Activated CD8-positive, alpha-beta memory T cell treated with anti-CD3 and anti-CD28 coated beads, Interleukin-2, amount 50 U/mL, for 24 hours (primary cell): ENCODE results near the gene WASF1.
"Not testable (repeated sequence)": the region's sequence is repeated elsewhere in the genome, so short reads cannot be mapped to it uniquely, and the experiment has no call there.

Experiments used
- DNase-seq: peaks from one replicate; pipeline ENCODE4 v3.0.0-alpha.2; 2020; ENCODE audit errors: extremely low read depth

WASF1 gene

DNA sequence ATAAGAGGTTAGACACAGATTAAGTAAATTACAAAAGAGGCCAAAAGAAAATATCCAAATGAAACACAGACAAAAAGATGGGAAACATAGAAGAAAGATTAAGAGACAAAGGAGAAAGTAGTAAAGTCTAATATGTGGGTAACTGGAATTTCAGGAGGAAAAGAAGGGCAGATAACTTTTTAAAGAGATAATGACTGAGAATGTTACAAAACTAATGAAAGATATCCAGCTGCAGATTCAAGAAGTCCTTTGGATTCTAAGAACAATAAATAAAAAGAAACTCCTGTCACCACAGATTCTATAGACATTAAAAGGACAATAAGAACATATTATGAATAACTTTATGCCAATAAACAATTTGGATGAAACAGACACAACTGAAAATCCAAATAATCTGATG lies 90.1 kb downstream of the WASF1 start:
- no peak for DNase-seq

DNA sequence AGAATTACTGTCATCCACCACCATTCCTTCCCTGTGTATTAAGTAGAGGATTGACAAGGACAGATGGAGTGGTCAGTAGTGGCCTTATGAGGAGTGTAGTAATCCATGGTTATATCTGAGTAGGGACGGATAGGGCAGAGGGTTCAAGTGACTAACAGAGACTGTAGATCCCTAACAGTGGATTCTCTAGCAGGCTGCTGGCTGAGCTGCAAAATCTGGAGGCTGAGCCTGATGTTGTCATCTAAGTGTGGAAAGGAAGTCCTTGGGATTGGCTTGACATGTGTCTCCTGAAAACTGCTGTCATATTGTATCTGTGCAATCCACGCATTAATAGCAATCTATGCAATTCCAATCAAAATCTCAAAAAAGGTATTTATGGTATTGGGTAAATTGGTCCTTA lies 94.2 kb downstream of the WASF1 start:
- DNase-seq: no peak

DNA sequence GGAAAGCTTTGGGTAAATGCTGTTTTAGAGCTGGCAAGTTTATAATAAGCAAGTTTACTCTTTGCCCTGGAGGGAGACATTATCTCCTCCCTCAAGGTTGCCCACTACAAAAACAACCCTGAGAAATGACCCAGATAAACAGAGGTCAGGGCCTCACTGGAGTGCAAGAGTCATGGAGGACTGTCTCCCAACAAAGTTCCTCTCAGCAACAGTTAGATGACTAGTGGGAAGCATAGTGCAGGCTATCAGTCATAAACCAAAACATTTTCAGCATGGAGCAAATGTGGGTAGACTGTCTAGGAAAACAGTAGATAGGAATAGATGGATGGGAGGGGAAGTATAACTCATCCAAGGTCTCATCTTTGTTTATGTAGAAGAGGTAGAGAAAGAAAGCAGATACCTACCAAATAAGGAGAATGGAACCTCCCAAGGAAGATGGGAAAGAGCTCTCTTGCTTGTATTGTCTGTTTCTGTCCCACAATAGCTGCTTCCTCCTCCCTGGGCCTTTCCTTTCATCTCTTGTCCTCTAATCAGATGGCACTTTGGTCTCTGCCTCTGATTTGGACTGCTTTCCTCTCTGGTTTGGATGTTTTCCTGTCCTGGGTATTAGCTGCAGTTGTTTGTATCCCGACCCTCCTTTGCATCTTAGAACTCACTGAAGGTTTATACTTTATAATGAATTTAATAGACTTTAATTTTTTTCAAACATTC lies 95.4 kb downstream of the WASF1 start:
- no peak for DNase-seq

DNA sequence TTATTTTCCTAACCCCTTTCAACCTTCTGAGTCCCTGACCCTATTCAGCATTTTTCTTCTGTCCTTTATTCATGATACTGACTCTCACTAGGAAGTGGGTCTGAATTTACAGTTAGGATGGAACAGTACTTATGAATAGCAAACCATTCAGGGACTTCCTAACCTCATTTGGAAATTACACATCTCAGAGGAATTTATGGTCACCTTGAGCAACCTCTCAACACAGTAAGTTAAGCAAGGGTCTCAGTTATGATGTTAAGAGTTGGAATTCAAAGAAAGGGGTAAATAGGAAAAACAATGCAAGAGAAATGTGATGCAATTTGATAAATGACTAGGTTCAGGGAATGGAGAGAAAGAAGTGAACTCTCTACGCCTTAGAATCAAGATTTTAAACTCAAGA lies 104.1 kb downstream of the WASF1 start:
- DNase-seq: no peak

DNA sequence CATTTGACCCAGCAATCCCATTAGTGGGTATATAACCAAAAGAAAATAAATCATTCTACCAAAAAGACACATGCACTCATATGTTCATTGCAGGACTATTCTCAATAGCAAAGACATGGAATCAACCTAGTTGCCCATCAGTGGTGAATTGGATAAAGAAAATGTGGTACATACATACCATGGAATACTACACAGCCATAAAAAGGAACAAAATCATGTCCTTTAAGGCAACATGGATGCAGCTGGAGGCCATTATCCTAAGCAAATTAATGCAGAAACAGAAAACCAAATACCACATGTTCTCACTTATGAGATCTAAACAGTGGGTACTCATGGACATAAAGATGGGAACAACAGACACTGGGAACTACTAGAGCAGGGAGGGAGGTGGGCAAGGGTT lies 106.0 kb downstream of the WASF1 start:
- DNase-seq: not testable (repeated sequence)

DNA sequence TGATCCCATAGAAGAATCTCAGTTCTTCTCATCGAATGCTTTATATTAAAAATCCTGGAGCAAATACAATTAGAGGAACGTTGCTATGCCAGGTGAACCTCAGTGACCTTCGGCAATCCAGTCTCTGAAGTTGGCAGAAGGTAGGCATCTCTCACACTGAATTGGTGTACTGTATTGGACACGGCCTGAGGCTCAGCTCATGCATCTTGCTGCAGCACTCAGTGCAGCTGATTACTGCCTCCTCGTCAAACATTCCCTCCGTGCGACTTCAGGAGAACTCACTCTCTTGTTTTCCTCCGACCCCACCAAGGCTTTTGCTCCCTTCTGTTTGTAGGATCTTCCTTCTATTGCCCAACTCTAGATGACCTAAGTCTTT lies 110.9 kb downstream of the WASF1 start:
- DNase-seq: no peak

DNA sequence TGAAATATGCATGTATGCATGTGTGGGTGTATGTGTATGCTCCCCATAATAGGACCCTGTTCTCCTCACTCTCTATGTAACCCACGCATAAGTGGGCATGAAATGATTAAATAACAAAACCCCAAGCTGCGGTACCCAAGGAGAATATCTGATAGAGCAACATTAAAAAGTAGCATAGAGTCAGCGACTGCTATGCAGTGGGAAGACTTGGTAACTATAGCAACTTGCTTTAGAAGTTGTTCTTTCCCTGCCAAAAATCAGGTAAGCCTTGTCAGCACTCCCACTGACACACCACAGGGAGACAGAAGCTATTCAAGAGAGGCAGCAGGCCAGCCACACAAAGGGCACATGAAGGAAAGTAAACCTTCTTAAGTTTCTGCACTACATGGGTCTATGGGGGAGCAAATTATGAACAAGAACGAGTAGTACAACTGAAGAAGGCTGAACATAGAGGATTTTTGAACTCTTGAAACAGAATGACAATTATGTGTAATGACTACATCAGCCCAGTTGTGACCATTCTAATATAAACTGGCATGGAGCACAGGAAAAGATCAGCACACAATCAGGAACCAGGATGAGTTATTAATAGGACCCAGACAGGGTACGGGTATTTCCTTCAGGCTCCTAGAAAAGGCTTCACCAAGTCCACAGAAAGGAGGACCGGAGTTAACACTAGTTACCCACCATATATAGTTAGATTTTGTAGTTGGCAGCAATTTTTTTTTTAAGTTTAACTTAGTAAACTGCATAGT lies 111.5 kb downstream of the WASF1 start:
- DNase-seq: no peak

DNA sequence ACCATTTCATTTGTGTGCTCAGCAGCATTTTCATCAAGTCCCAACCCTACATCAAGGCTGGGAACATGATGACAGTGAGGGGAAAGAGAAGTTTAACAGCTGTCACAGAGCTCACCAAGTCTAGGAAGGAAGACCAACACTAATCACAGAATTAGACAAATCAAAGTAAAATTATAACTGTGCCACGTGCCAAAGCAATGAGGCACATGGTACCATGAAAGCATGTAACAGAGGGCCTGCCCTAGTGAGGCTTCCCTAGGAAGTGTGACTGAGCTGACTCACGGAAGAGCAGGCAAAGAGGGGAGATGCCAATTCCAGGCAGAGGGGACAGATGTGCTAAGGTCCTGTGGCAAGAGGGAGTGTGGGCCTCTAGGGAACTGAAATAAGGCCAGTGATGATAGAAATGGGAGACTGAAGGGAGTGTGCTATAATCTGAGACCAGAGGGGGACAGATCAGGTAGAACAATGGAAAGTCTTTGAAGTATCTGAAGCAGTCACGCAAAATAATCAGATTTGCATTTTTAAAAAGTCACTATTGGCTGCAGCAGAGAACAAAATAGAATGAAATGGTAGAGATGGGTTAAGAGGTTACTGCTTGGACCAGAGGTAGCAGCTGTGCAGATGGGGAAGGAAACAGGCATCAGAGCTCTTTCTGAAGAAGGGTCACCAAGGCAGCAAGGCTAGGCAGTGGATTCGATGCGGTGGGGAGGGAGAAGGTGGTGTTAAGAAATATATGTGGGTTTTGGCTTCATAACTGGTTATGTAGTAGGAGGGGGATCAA lies 114.5 kb downstream of the WASF1 start:
- no peak for DNase-seq

DNA sequence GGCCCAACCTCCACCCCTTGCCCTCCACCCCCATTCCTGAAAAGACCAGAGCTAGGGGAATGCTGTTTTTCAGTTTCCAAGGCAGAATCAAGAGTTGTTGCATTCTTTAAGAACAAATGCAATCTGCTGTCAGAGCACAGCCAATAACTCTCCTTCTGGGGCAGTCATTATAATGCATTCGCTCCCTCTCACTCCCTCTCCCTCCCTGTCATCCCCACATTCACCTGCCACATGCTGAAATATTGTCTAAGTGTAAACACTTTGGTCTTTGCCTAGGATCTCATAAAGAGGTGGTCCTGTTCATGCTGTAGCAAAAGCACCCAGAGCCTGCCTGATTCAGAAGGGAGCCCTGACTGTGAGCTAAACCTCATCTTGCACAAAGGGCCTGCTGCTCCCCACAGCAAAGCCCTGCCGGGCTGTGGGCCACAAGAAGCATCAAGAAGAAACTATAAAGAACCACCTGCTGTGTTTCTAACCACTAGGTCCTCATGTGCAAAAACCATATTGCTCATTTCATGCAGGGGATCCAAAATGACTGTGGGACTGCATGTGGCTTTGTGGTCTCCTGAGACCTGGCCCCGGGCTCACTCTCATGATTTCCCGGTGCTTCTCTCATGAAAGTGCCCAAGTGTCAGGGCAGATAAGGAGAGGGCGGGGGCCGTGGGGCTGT lies 115.7 kb downstream of the WASF1 start:
- DNase-seq: no peak

DNA sequence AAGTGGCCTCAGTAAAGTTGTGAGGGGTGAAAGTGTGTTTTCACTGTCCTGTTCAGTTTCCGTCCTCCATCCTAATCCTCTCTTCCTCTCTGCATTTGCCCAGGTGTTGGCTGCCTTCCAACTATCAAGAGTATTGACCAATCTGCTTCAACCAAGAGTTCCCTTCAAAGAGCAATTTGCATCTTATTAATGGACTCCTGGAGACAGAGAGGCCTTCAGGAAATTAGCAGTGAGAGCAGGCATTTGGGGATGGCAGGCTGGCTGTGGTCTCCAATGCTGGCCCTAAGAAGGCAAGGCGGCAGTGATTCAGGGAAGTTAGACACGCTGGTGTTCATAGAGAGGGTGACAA lies 124.1 kb downstream of the WASF1 start:
- DNase-seq: no peak

DNA sequence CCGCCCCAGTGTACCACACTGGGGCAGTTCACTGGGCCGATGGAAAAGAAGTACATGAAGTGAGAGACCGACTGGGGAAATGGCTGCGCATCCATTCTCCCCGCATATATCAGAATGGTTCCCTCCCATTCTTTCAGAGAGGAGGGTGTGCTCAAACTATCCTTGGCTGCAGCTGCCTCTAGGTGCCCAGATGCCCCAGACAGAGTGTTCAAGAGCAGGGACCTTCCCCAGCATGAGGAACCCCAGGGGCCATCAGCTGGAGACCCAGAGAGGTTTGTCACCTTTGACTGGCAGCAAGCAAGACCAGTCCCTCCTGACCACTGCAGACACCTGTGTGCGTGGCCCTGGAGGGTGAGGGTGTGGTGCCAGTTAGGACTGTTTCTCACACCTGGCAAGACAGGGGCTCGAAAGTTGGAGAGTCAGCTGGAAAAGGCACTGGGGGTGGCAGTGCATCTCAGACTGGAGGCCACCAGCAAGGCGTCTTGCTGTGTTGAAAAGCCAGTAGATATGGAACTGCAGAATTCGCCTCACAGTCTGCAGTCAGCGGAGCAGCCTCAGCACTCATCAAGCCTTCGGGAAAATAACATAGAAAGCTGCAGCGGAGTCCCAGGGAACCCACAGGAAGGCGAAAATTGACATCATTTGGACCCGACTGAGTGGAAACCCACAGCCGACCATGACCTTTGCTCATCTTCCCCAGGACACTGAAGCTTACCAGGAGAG lies 124.6 kb downstream of the WASF1 start:
- DNase-seq: no peak

DNA sequence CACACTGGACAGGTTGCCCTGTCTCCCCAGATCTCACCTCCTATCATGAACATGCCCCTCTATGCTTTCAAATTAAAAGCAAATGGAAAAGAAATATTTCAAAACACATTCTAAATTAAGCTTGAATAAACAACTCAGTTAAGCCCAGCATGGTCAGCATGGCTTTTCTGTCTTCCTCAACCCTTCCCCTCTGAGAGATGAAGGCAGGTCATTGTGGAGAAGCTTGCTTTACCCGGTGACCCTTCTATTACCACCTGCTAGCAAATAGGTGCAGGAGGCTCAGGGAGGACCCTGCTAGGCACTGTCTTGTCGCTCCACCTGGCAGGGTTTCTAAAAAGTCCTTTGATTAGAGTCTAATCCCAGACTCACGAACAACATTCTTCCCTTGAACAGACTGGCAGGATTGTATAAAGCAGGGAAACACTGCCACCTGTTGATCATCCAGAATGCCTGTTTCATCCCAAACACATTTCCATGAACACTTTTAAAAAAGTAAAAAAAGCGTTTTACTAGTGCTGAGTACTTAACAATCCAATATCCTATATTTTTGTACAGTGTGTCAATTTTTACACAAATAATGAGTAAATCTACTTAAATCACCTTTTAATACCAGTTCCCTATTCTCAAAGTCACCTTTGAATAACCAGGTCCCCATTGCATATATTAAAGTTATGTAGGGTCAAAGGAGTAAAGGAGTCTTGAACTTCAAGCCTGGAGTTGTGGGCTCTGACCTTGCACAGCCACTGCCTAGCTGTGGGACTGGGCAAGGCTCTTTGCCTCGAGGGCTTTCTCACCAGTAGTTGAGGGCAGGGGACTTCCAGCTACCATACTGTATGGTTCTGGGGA lies 125.9 kb downstream of the WASF1 start:
- DNase-seq: no peak

DNA sequence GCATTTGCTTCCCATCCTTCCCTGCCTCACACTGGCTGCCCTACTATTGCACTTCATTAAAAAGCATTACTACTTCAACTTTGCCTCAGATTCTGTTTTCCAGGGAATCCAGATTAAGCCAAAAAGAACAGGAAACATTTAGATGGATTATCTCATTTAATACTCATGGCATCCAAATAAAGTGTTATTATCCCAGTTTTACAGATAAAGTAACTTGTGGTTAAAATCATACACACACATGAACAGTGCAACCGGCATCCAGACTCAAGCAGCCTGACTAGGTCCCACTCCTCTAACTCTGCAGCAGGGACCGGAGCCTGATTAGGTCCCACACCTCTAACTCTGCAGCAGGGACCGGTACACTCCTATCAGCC lies 129.0 kb downstream of the WASF1 start:
- DNase-seq: no peak
